Measurements from ENCODE around the gene CAMKMT. TPM values are rescaled to one million over a fixed set of nuclear protein-coding genes. Genes with fewer than 3 reads are reported as not detected.

The CAMKMT gene
- total RNA-seq, 1 experiment from 2014 or later, result 2.7 TPM

GRCh38 chr2:44736270-44736942 lies 374.7 kb downstream of the CAMKMT start:
- Histone ChIP-seq H3K27ac (ENCODE audit: low read length) (no peak overlapping the region), H3K4me3 (ENCODE audit: low read length) (no peak overlapping the region), H4K20me1 (ENCODE audit: low read length) (no peaks in the 10 kb centered on the region), H2AFZ (ENCODE audit: low read length) (no peak overlapping the region), H3K9ac (ENCODE audit: low read length) (no peak overlapping the region), H3K27me3 (ENCODE audit: low read length) (no peaks in the 10 kb centered on the region), H3K9me3 (ENCODE audit: low read length) (no peaks in the 10 kb centered on the region; the same call in 1 of the 2 replicates), H3K36me3 (ENCODE audit: low read depth, low read length) (no peaks in the 10 kb centered on the region), H3F3A (ENCODE audit: low read length, unreplicated experiment) (no peaks in the 10 kb centered on the region), H3K4me2 (ENCODE audit: low read length) (no peak overlapping the region), H3K4me1 (ENCODE audit: insufficient read depth, low read length) (peaks cover 8% of the 10 kb centered on the region), H3K79me2 (ENCODE audit: low read length) (no peaks in the 10 kb centered on the region), H3K9me2 (replicated peaks; ENCODE audit: low read length) (no peaks in the 10 kb centered on the region)
- intact Hi-C loops (cut with micrococcal nuclease), result no loop called here
- no peak for TF ChIP-seq EZH2 (IDR thresholded peaks at IDR 0.05; ENCODE audit: low read length, unreplicated experiment)
- no peak for TF ChIP-seq CTCF (conservative IDR thresholded peaks at IDR 0.05; ENCODE audit: low read depth, low read length)
- TF ChIP-seq EZH2phosphoT487 (IDR thresholded peaks at IDR 0.05; ENCODE audit: borderline replicate concordance, low read length), result no peak
- no peak for ATAC-seq
- ChIA-PET CTCF (no interaction called here), POLR2A (ENCODE audit: unreplicated experiment) (no interaction called here)
- no peak for DNase-seq
- no TSS peak for BruUV-seq (replicated peaks)

- peak; percentile 38; the same call in 1 of the 2 replicates for ATAC-seq
- H3K27me3 ChIP-seq (ENCODE audit: low read length), result no peaks in the 10 kb centered on the region
- H3K9ac ChIP-seq (ENCODE audit: low read length), result no peak overlapping the region
- peak; percentile 48 for DNase-seq
- POLR2A ChIA-PET (ENCODE audit: unreplicated experiment), result no interaction called here
- no peak overlapping the region for H3K27ac ChIP-seq (ENCODE audit: low read length)
- H2AFZ ChIP-seq (ENCODE audit: low read length), result no peak overlapping the region
- H3K9me2 ChIP-seq (replicated peaks; ENCODE audit: low read length), result no peaks in the 10 kb centered on the region
- no peaks in the 10 kb centered on the region; the same call in 1 of the 2 replicates for H3K9me3 ChIP-seq (ENCODE audit: low read length)
- no TSS peak for BruUV-seq (replicated peaks)
- H3K79me2 ChIP-seq (ENCODE audit: low read length), result no peaks in the 10 kb centered on the region
- TF ChIP-seq EZH2phosphoT487 (IDR thresholded peaks at IDR 0.05; ENCODE audit: borderline replicate concordance, low read length) (no peak), CTCF (conservative IDR thresholded peaks at IDR 0.05; ENCODE audit: low read depth, low read length) (no peak), EZH2 (IDR thresholded peaks at IDR 0.05; ENCODE audit: low read length, unreplicated experiment) (no peak)
- no peak overlapping the region for H3K4me2 ChIP-seq (ENCODE audit: low read length)
- H3K4me3 ChIP-seq (ENCODE audit: low read length), result no peak overlapping the region
- H3F3A ChIP-seq (ENCODE audit: low read length, unreplicated experiment), result no peaks in the 10 kb centered on the region
- no peaks in the 10 kb centered on the region for H3K36me3 ChIP-seq (ENCODE audit: low read depth, low read length)
- intact Hi-C loops (cut with micrococcal nuclease), result no loop called here
- no peaks in the 10 kb centered on the region for H4K20me1 ChIP-seq (ENCODE audit: low read length)
- H3K4me1 ChIP-seq (ENCODE audit: insufficient read depth, low read length), result peaks cover 7% of the 10 kb centered on the region; the same call in 1 of the 2 replicates
- CTCF ChIA-PET, result no interaction called here
Observed at GRCh38 chr2:44740678-44741077, 378.9 kb downstream of the CAMKMT start.

DNA sequence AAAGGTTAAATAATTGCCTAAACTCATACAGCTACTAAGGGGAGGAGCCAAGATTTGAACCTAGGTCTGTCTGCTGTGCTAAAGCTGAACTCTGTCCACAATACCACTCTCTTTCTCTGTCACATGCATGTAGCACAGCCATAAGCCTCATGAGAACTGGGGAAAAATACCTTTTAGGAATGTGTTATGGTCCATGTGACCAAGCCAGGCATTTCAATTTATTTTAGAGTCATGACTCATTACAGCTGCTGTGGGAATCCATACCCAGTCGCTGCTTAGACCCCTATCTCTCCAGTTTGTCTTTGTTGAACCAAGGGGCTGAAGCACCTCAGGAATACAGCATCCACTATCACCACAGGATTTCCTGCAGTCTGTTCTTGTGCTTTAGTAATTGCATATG lies 379.8 kb downstream of the CAMKMT start:
- Histone ChIP-seq H2AFZ (ENCODE audit: low read length) (no peak overlapping the region), H3K9me3 (ENCODE audit: low read length) (no peaks in the 10 kb centered on the region; the same call in 1 of the 2 replicates), H3K4me2 (ENCODE audit: low read length) (no peak overlapping the region), H3F3A (ENCODE audit: low read length, unreplicated experiment) (no peaks in the 10 kb centered on the region), H3K4me1 (ENCODE audit: insufficient read depth, low read length) (peaks cover 10% of the 10 kb centered on the region), H3K27ac (ENCODE audit: low read length) (no peak overlapping the region), H3K4me3 (ENCODE audit: low read length) (no peak overlapping the region), H3K27me3 (ENCODE audit: low read length) (no peaks in the 10 kb centered on the region), H4K20me1 (ENCODE audit: low read length) (no peaks in the 10 kb centered on the region), H3K9ac (ENCODE audit: low read length) (no peak overlapping the region), H3K36me3 (ENCODE audit: low read depth, low read length) (no peaks in the 10 kb centered on the region), H3K9me2 (replicated peaks; ENCODE audit: low read length) (no peaks in the 10 kb centered on the region), H3K79me2 (ENCODE audit: low read length) (no peaks in the 10 kb centered on the region)
- no TSS peak for BruUV-seq (replicated peaks)
- intact Hi-C loops (cut with micrococcal nuclease), result no loop called here
- ATAC-seq, result no peak
- TF ChIP-seq EZH2 (IDR thresholded peaks at IDR 0.05; ENCODE audit: low read length, unreplicated experiment) (no peak), EZH2phosphoT487 (IDR thresholded peaks at IDR 0.05; ENCODE audit: borderline replicate concordance, low read length) (no peak), CTCF (conservative IDR thresholded peaks at IDR 0.05; ENCODE audit: low read depth, low read length) (no peak)
- ChIA-PET POLR2A (ENCODE audit: unreplicated experiment) (no interaction called here), CTCF (no interaction called here)
- no peak for DNase-seq

Data from PC-3 (cell line).